GM10266 (cell line): ENCODE results near the gene RS1.

ENCODE experiments used
- DNase-seq: peaks from one replicate; pipeline ENCODE4 v3.0.0; 2012; ENCODE audit errors: extremely low spot score
- CTCF ChIP-seq: IDR thresholded peaks from 2 replicates; pipeline ENCODE4 v1.5.1; 2012; ENCODE audit warnings: mild to moderate bottlenecking, low read depth; ENCODE audit not compliant: control insufficient read depth, insufficient read depth; ENCODE audit errors: missing control alignments

The RS1 gene

GRCh38 chrX:18672008-18672407 lies at the start of gene RS1:
TSS of gene RS1 (minus strand) at chrX:18672108. CDS start at chrX:18672068, 40 bp downstream.
- no peak for DNase-seq
- TF ChIP-seq CTCF: no peak

DNA sequence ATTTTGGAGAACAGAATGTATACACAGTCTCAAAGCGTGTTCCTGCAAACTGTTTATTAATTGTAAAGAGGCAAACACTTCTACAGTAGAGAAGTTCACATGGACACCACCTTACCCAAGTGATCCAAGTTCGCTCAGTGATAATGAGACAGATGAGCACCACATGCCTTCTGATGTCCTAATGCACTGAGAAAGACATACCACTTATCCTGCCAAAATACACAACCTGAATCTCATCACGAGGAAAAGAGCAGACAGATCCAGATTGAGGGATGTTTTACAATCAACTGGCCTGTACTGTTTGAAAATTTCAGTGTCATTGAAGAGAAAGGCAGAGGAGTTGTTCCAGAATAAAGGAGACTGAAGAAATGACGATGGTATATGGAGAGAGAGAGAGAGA lies 47.9 kb upstream of the RS1 start:
- no peak for DNase-seq
- no peak for TF ChIP-seq CTCF

DNA sequence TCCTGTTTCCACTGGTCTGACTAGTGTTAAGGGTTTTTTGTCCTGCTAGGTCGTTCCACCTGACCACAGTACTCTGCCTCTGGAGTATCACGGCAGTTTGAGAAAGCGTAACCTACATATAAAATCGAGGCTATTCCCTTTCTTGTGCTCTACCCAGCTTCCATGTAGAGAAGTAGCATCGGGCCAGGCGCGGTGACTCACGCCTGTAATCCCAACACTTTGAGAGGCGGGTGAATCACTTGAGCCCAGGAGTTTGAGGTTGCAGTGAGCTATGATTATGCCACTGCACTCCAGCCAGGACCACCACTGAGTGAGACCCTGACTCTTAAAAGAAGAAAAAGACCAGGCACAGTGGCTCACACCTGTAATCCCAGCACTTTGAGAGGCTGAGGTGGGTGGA lies 43.0 kb upstream of the RS1 start:
- no peak for DNase-seq
- no peak for TF ChIP-seq CTCF

GRCh38 chrX:18709833-18710232 lies 37.9 kb upstream of the RS1 start:
- TF ChIP-seq CTCF: no peak

DNA sequence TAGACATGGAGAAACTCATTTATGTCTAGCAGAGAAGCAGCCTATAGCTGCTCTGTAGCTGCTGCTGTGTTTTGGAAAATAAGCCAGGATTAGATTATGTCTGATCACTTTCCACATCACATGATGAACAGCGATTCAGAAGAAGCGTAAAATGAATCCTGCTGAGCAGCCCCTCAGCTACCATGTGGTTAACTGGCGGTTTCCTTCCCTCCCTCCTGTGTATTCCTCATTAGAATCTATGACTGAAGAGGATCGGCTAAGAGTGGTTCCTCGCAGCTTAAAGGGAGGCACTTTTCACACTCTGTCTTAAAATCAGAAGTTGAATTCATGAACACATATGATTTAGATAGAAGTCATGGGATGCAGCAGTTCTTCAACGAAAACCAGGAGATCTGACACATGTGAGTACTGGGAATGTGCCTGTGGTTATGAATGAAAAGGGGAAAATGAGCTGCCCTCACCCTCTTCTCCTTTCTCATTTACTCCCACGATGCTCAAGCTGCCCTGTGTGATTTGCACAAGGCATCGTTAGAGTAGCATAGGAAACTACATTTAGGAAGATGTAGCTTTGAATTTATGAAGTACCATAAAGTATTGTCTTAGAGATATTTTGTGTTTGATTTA lies 35.6 kb upstream of the RS1 start, which contains the start of gene PPEF1:
TSS of gene PPEF1 (plus strand) at position 220 of the 624 bp plus-strand sequence. CDS start at position 356, 136 bp downstream.
- TF ChIP-seq CTCF: no peak
- no peak for DNase-seq

More at GRCh38 chrX:18709833-18710232, 37.9 kb upstream of the RS1 start:
- no peak for DNase-seq

DNA sequence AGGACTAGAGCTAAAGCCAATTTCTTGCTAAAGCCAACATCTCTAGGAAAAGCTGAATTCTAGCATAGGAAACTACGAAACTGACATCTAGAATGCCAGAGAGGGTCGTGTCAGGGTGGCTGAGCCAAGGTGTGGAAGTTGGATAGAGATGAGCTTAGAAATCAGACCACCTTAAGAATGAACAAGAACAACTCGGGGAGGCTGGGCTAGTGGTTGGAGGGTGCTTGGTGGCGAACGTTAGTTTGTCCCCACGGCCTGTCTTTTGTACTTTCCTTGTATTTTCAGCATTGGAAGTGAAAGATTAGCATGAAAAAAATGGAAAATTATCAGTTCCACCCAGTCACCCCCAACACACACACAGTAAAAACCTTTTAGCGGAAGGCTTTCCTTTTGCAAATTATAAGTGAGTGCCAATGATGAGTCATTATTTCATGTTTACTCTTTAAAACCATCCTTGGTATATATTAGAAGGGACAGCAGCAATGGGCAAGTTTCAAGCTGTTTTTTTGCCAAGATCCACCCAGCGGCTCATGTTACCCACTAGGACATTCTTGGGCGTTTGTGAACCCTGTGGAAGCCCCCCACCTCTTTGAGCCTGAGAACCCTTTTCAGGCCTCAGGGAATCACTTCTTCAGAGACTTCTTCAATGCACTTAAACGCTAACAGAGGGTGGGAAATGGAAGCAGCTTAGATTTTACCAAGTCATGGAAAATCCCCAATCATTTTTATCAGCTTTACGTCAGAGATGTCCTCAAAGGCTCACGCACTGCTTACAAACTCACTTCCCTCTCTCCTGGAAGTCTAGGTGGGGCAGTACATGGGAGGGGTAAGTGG lies 30.7 kb upstream of the RS1 start:
- no peak for TF ChIP-seq CTCF
- no peak for DNase-seq
